GM12891 (cell line): ENCODE results near the gene WDR1.

Source experiments
- DNase-seq: peaks from one replicate; pipeline ENCODE4 v3.0.0; 2011; ENCODE audit warnings: low spot score; ENCODE audit not compliant: insufficient read length
- FAIRE-seq: peaks from 2 replicates; lab custom pipeline; 2011; peaks lifted over from hg19 to GRCh38; lab: Jason Lieb, UNC
- PAX5 ChIP-seq: IDR thresholded peaks from 2 replicates; pipeline ENCODE4 v1.6.1; 2011; ENCODE audit warnings: low read length, moderate library complexity, mild to moderate bottlenecking; ENCODE audit not compliant: insufficient read depth, severe bottlenecking
- POLR2A ChIP-seq: IDR thresholded peaks from 2 replicates; pipeline ENCODE4 v1.6.1; 2011; ENCODE audit warnings: low read depth, low read length, control low read depth
- POLR2AphosphoS5 ChIP-seq: IDR thresholded peaks from 2 replicates; pipeline ENCODE4 v1.6.1; 2011; ENCODE audit warnings: low read depth, low read length, control low read depth
- POU2F2 ChIP-seq: IDR thresholded peaks from 2 replicates; pipeline ENCODE4 v1.6.1; 2011; ENCODE audit warnings: low read depth, mild to moderate bottlenecking, control low read depth, low read length, moderate library complexity
- SPI1 ChIP-seq: IDR thresholded peaks from 2 replicates; pipeline ENCODE4 v1.6.1; 2011; ENCODE audit warnings: low read depth, low read length, control low read depth
- TAF1 ChIP-seq: IDR thresholded peaks from 2 replicates; pipeline ENCODE4 v1.6.1; 2011; ENCODE audit warnings: low read depth, low read length, control low read depth

Gene WDR1

DNA sequence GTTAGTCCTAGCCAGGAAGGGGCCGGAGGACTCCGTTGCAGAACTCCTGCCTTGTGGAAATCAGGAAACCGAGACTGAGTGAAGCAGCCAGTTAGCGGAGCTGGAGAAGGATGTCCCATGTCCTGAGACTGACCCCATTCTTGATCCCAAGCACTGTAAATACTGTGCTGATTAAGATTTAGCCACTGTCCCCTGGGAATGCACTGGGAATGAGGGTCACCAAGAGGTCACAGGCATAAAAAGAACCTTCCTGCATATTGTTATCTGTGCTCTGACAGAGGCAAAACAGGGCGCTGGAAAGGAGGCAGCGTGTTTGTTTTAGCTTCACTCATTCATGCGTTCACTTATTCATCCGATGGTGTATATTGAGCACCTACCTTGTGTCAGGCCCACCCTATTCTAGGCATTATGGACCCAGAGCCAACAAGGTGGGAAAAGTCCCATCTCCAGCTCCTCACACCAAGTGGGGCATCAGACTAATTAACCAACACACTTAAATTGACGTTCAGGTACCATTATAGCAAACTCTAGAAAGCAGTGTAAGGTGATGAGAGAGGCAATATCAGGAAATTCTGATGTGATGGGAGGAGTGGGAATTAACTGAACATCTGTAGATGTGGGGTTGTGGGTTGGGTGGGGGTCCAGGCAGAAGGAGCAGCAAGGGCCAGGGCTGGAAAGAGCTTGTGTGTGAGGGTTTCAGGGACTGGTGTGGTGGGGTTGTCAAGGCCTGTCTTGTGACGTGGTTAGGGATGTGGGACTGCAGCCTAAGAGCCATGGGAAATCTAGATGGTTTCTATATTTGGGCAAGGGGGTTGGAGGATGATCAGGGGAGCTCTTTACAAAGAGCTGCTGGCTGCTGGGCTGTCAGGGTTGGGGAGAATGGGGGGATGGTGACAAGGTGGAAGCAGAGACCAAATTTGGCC is 84.7 kb downstream of the WDR1 start:
- FAIRE-seq: no peak
- no peak for DNase-seq
- TF ChIP-seq TAF1: no peak
- TF ChIP-seq POU2F2: no peak
- no peak for TF ChIP-seq POLR2AphosphoS5
- no peak for TF ChIP-seq PAX5
- TF ChIP-seq POLR2A: no peak

DNA sequence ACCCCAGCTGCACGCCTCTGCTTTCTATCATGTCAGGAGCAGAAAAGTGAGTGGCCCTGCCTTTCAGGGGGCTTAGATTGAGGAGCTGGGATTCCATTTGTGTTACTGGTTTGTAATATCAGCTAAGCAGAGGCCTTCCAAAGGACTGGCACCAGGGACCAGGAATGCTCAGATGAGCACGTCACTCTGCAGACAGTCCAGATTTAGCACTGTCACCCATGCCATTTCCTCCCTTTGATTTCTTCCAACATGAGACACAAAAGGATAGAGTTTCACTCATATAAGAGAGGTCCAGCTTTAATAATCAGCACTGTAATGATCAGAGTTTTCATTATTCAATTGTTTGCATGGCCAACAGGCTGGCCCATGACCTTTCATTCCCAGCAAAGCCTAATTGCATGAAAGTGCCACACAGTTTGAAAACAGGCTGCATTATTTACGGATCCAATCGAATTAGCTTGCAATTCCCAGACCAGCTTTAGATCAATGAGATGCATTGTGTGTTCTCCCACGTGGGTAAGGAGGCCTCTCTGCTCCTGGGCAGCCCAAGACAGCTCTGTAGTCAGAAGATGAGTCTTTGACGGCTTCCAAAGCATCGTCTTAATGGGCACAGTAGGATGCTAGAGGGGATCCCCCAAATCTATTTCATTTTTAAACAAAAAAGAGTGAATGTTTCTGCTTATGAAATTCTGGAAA is 85.5 kb downstream of the WDR1 start:
- FAIRE-seq (no peak), DNase-seq (no peak)
- no peak for TF ChIP-seq POLR2A
- no peak for TF ChIP-seq POU2F2
- TF ChIP-seq SPI1: no peak
- no peak for TF ChIP-seq TAF1
- TF ChIP-seq PAX5: no peak
- no peak for TF ChIP-seq POLR2AphosphoS5

DNA sequence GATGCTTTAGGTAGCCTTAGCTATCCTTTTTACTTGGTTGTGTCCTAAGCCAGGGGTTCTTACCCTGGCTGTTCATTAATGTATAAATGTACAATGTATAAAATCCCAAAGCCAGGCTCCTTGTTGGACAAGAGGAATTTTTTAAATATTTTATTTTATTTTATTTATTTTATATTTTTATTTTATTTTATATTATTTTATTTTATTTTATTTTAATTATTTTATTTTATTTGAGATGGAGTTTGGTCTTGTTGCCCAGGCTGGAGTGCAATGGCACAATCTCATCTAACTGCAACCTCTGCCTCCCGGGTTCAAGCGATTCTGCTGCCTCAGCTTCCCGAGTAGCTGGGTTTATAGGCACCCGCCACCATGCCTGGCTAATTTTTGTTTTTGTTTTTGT is 87.2 kb downstream of the WDR1 start:
- TF ChIP-seq SPI1 (no peak), TAF1 (no peak), POLR2A (no peak), POLR2AphosphoS5 (no peak), POU2F2 (no peak), PAX5 (no peak)
- FAIRE-seq: no peak
- no peak for DNase-seq

DNA sequence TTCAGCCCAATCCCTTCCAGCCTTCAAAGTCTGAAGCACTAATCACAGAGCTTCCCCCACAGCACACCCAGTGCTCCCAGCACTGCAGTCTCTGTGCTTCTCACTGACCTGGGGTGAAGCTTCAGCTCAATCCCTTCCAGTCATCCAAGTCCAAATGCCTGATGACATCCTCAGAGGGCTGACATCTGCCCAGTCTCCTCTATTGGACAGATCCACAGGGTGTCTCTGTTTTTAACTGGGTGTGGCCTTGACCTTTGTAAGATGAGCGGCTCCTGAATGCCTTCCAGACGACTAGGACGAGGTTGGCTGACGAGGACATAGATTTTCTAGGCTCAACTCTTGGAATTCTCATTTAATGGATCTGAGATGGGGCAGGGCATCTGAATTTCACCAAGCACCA is 87.7 kb downstream of the WDR1 start:
- no peak for DNase-seq
- no peak for FAIRE-seq

DNA sequence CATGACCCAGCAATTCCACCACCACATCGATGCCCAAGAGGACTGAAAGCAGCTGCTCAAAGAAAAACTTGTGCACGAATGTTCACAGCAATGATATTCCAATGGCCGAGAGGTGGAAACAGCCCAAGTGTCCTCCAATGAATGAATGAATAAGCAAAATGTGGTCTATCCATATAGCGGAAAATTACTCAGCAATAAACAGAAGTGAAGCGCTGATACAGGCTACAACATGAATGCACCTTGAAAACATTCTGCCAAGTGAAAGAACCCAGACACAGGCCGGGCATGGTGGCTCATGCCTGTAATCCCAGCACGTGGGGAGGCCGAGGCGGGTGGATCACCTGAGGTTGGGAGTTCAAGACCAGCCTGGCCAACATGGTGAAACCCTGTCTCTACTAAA is 90.1 kb downstream of the WDR1 start:
- TF ChIP-seq POLR2AphosphoS5 (no peak), SPI1 (no peak), POLR2A (no peak), PAX5 (no peak), POU2F2 (no peak), TAF1 (no peak)
- FAIRE-seq (no peak), DNase-seq (no peak)

More for the DNA sequence above, 87.7 kb downstream of the WDR1 start:
- no peak for TF ChIP-seq TAF1
- TF ChIP-seq POU2F2: no peak
- no peak for TF ChIP-seq PAX5
- no peak for TF ChIP-seq SPI1
- no peak for TF ChIP-seq POLR2AphosphoS5
- no peak for TF ChIP-seq POLR2A

- TF ChIP-seq POLR2A: no peak
- TF ChIP-seq SPI1: no peak
- TF ChIP-seq TAF1: no peak
- TF ChIP-seq PAX5: no peak
- TF ChIP-seq POLR2AphosphoS5: no peak
- DNase-seq: no peak
- no peak for FAIRE-seq
Observed at GRCh38 chr4:10025230-10025806, 91.3 kb downstream of the WDR1 start.
